Cardiac muscle cell (in vitro differentiated cells and primary cell): ENCODE results near the gene MAP3K4. TPM values are rescaled to one million over a fixed set of nuclear protein-coding genes. Genes with fewer than 3 reads are reported as not detected.
"Not testable (repeated sequence)": the region's sequence is repeated elsewhere in the genome, so short reads cannot be mapped to it uniquely, and the experiment has no call there.

Experiments
- DNase-seq, 2 donors: peaks; one replicate each; pipeline versions ENCODE4 v3.0.0 to v3.0.0-alpha.2; 2010 to 2017; ENCODE audit warnings: low read depth in 1 of 2, low spot score in 1 of 2
- H3K27ac ChIP-seq: fragments of 200-600 bp; sonication (generic); 2 replicates; pipeline ENCODE4 v1.5.1; 2016
- H3K27me3 ChIP-seq: fragments of 200-600 bp; sonication (generic); 2 replicates; pipeline ENCODE4 v1.6.0; 2016; ENCODE audit warnings: control low read depth
- H3K36me3 ChIP-seq: fragments of 200-600 bp; sonication (generic); 2 replicates; pipeline ENCODE4 v1.5.1; 2016; ENCODE audit warnings: control low read depth
- H3K4me1 ChIP-seq: fragments of 200-600 bp; sonication (generic); 2 replicates; pipeline ENCODE4 v1.8.1; 2017; ENCODE audit warnings: low read depth, mild to moderate bottlenecking, mixed run types
- H3K4me3 ChIP-seq: fragments of 200-600 bp; sonication (generic); 2 replicates; pipeline ENCODE4 v1.5.1; 2016; ENCODE audit warnings: mild to moderate bottlenecking
- H3K9me3 ChIP-seq: fragments of 200-600 bp; sonication (generic); 2 replicates; pipeline ENCODE4 v1.5.1; 2017; ENCODE audit warnings: low read depth, mild to moderate bottlenecking, control low read depth
- polyA plus RNA-seq: library from polyadenylated mRNA; unstranded; fragments of >200 nt; fragmentation: Nextera tagmentation; extraction: Ambion mirVana; gene quantifications from 2 replicates; pipeline ENCODE4 v1.2.1, GENCODE V29; 2016
- total RNA-seq: library from RNA; depleted of rRNA; stranded (reverse); fragments of >200 nt; gene quantifications from 2 replicates; pipeline ENCODE4 v1.2.3, GENCODE V29; 2016
- TF ChIP-seq, protein P1 (sequence below): IDR thresholded peaks from 2 replicates; pipeline ENCODE4 v1.5.1; 2012; ENCODE audit warnings: low read depth, mild to moderate bottlenecking, low read length

The MAP3K4 gene
- total and polyA plus RNA-seq, 2 experiments from 2014 or later: 14.5 to 36.4 TPM

DNA sequence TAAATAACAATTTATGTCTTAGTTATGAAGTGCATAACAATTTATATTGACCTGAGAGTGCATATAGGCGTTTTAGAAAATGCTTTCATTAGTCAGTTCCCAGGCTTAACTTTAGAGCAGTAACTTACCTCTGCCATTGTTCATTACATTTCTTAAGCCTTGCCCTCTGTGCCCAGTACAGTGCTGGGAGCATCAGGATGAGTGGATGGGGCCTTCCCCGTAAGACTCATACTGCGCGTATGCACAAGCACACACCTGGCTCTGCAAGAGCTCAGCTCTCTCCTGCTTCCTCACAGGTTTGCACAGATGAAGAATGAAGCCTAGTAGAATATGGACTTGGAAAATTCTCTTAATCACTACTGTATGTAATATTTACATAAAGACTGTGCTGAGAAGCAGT is 125.0 kb downstream of the MAP3K4 start:
- no peak overlapping the region for H3K27ac ChIP-seq
- H3K4me1 ChIP-seq: no peaks in the 10 kb centered on the region
- no peak for DNase-seq
- no peak overlapping the region for H3K4me3 ChIP-seq
- TF ChIP-seq, protein P1, sequence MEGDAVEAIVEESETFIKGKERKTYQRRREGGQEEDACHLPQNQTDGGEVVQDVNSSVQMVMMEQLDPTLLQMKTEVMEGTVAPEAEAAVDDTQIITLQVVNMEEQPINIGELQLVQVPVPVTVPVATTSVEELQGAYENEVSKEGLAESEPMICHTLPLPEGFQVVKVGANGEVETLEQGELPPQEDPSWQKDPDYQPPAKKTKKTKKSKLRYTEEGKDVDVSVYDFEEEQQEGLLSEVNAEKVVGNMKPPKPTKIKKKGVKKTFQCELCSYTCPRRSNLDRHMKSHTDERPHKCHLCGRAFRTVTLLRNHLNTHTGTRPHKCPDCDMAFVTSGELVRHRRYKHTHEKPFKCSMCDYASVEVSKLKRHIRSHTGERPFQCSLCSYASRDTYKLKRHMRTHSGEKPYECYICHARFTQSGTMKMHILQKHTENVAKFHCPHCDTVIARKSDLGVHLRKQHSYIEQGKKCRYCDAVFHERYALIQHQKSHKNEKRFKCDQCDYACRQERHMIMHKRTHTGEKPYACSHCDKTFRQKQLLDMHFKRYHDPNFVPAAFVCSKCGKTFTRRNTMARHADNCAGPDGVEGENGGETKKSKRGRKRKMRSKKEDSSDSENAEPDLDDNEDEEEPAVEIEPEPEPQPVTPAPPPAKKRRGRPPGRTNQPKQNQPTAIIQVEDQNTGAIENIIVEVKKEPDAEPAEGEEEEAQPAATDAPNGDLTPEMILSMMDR: no peak
- H3K27me3 ChIP-seq: no peaks in the 10 kb centered on the region
- peaks cover 40% of the 10 kb centered on the region for H3K36me3 ChIP-seq
- H3K9me3 ChIP-seq: no peaks in the 10 kb centered on the region

GRCh38 chr6:161117308-161117707 is 125.7 kb downstream of the MAP3K4 start:
- Histone ChIP-seq H3K4me3 (no peak overlapping the region), H3K27ac (no peak overlapping the region), H3K27me3 (no peaks in the 10 kb centered on the region), H3K9me3 (no peaks in the 10 kb centered on the region), H3K36me3 (peaks cover 32% of the 10 kb centered on the region), H3K4me1 (no peaks in the 10 kb centered on the region)
- TF ChIP-seq, protein P1: no peak
- DNase-seq: no peak

DNA sequence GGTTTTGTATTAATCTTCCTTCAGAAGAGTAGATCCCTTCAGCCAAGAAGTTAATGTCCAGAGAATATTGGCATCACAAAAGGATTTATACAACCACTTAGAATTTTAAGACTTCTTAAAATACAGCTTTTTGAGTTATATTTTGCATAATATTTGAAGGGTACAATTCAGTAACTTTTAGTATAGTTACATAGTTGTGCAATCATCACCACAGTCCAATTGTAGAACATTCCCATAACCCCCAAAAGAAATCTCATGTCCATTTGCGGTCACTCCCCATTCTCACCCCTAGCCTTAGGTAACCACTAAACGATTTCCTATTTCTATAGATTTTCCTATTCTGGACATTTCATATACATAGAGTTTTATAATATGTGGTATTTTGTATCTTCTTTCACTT is 126.4 kb downstream of the MAP3K4 start:
- Histone ChIP-seq H3K4me3 (no peak overlapping the region), H3K36me3 (peaks cover 26% of the 10 kb centered on the region), H3K27ac (no peak overlapping the region), H3K4me1 (no peaks in the 10 kb centered on the region), H3K27me3 (no peaks in the 10 kb centered on the region), H3K9me3 (no peaks in the 10 kb centered on the region)
- TF ChIP-seq, protein P1: no peak
- DNase-seq: no peak

DNA sequence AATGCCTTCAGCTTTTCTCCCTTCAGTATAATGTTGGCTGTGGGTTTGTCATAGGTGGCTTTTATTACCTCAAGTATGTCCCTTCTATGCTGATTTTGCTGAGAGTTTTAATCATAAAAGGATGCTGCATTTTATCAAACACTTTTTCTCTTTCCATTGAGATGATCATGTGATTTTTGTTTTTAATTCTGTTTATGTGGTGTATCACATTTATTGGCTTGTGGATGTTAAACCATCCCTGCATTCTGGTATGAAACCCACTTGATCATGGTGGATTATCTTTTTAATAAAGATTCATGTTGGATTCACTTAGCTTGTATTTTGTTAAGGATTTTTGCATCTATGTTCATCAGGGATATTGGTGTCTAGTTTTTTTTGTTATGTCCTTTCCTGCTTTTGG is 131.8 kb downstream of the MAP3K4 start:
- not testable (repeated sequence) for H3K9me3 ChIP-seq, H3K4me3 ChIP-seq, H3K4me1 ChIP-seq, H3K36me3 ChIP-seq, H3K27ac ChIP-seq, DNase-seq, H3K27me3 ChIP-seq

GRCh38 chr6:161125591-161125990 is 134.0 kb downstream of the MAP3K4 start:
- Histone ChIP-seq H3K4me3 (no peak overlapping the region), H3K27ac (no peak overlapping the region), H3K9me3 (no peaks in the 10 kb centered on the region), H3K4me1 (no peaks in the 10 kb centered on the region), H3K36me3 (no peaks in the 10 kb centered on the region), H3K27me3 (no peaks in the 10 kb centered on the region)
- no peak for DNase-seq
- TF ChIP-seq, protein P1: no peak

DNA sequence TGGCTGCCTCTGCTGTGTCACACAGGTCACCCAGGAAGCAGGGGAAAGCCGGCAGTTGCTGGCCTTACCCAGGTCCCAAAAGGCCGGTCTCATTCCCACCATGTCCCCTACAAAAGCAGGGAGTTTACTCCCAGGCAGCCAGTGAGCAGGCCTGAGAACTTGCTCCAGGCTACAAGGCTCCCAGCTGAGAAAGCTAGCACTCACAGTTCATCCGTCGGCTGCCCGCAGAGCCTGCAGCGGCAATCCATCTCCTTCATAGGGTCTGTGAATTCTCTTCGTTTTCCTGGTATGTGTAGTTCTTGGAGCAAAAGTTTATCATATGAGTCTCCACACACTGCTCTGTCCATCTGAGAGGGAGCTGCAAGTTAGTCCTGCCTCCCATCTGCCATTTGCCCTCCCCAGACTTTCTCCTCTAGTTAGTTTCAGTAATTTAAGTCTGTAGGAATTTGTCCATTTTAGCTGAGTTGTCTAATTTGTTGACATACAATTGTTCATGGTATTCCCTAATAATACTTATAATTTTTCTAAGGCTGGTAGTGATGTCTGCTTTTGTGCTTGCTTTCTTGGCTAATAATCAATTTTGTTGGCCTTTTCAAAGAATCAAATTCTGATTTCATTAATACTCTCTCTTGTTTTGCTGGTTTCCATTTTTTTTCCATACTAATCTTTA is 135.6 kb downstream of the MAP3K4 start:
- TF ChIP-seq, protein P1: no peak
- no peaks in the 10 kb centered on the region for H3K4me1 ChIP-seq
- H3K36me3 ChIP-seq: peaks cover 1% of the 10 kb centered on the region
- H3K27ac ChIP-seq: no peak overlapping the region
- no peak for DNase-seq
- H3K9me3 ChIP-seq: no peaks in the 10 kb centered on the region
- H3K27me3 ChIP-seq: no peaks in the 10 kb centered on the region
- H3K4me3 ChIP-seq: no peak overlapping the region
